ENCODE results near the gene TNRC18. TPM values are rescaled to one million over a fixed set of nuclear protein-coding genes. Genes with fewer than 3 reads are reported as not detected.

Gene TNRC18
- total and polyA plus RNA-seq, 9 of the 15 experiments (the other 6 are each of a cell fraction or from before 2014, with no cell fraction given) = 0.03 to 43.2 (median 18.0) TPM

DNA sequence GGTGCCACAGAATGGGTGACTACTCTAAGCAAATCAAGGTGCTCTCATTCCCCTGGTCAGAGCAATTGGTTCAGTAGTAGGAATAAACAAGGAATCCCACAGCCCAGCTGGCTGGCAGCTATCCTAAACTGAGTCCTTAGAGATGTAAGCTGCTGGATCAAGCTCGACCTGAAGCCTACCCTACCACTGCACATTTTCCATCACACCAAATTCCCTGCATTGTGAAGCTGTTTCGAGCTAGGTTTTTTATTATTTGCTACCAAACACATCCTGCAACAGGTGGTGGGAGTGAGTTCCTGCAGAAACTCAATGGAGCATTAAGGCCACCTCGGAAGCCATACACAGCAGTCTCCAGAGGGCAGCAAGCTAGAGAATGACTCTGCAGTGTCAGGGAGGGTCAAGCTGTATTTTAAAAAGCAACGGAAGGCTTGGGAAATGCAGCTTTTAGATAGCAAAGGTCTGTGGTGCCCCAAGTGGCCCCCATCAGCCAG, 33.7 kb upstream of the TNRC18 start (continued):
- TF ChIP-seq ZNF780A (CRISPR knock-in tag; IDR thresholded peaks at IDR 0.05) (no peak), TFAM (CRISPR knock-in tag; conservative IDR thresholded peaks at IDR 0.05) (no peak), MTA3 (IDR thresholded peaks at IDR 0.05; ENCODE audit: borderline replicate concordance) (no peak), E2F3 (CRISPR knock-in tag; IDR thresholded peaks at IDR 0.05) (no peak), HNRNPH1 (optimal IDR thresholded peaks at IDR 0.05; ENCODE audit: low read depth, low read length) (no peak), ZNF324 (CRISPR knock-in tag; IDR thresholded peaks at IDR 0.05) (no peak), ETS2 (tag; IDR thresholded peaks at IDR 0.05; ENCODE audit: borderline replicate concordance, poor library complexity, severe bottlenecking) (no peak), PTTG1 (tag; IDR thresholded peaks at IDR 0.05; ENCODE audit: low read depth) (no peak)
- TF ChIP-seq, protein P1, sequence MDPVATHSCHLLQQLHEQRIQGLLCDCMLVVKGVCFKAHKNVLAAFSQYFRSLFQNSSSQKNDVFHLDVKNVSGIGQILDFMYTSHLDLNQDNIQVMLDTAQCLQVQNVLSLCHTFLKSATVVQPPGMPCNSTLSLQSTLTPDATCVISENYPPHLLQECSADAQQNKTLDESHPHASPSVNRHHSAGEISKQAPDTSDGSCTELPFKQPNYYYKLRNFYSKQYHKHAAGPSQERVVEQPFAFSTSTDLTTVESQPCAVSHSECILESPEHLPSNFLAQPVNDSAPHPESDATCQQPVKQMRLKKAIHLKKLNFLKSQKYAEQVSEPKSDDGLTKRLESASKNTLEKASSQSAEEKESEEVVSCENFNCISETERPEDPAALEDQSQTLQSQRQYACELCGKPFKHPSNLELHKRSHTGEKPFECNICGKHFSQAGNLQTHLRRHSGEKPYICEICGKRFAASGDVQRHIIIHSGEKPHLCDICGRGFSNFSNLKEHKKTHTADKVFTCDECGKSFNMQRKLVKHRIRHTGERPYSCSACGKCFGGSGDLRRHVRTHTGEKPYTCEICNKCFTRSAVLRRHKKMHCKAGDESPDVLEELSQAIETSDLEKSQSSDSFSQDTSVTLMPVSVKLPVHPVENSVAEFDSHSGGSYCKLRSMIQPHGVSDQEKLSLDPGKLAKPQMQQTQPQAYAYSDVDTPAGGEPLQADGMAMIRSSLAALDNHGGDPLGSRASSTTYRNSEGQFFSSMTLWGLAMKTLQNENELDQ (CRISPR knock-in tag; IDR thresholded peaks at IDR 0.05; ENCODE audit: borderline replicate concordance) = no peak
- TF ChIP-seq, protein P2, sequence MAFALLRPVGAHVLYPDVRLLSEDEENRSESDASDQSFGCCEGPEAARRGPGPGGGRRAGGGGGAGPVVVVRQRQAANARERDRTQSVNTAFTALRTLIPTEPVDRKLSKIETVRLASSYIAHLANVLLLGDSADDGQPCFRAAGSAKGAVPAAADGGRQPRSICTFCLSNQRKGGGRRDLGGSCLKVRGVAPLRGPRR (CRISPR knock-in tag; IDR thresholded peaks at IDR 0.05) = no peak
- TF ChIP-seq, protein P3, sequence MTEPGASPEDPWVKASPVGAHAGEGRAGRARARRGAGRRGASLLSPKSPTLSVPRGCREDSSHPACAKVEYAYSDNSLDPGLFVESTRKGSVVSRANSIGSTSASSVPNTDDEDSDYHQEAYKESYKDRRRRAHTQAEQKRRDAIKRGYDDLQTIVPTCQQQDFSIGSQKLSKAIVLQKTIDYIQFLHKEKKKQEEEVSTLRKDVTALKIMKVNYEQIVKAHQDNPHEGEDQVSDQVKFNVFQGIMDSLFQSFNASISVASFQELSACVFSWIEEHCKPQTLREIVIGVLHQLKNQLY (CRISPR knock-in tag; conservative IDR thresholded peaks at IDR 0.05) = no peak
- TF ChIP-seq, protein P4, sequence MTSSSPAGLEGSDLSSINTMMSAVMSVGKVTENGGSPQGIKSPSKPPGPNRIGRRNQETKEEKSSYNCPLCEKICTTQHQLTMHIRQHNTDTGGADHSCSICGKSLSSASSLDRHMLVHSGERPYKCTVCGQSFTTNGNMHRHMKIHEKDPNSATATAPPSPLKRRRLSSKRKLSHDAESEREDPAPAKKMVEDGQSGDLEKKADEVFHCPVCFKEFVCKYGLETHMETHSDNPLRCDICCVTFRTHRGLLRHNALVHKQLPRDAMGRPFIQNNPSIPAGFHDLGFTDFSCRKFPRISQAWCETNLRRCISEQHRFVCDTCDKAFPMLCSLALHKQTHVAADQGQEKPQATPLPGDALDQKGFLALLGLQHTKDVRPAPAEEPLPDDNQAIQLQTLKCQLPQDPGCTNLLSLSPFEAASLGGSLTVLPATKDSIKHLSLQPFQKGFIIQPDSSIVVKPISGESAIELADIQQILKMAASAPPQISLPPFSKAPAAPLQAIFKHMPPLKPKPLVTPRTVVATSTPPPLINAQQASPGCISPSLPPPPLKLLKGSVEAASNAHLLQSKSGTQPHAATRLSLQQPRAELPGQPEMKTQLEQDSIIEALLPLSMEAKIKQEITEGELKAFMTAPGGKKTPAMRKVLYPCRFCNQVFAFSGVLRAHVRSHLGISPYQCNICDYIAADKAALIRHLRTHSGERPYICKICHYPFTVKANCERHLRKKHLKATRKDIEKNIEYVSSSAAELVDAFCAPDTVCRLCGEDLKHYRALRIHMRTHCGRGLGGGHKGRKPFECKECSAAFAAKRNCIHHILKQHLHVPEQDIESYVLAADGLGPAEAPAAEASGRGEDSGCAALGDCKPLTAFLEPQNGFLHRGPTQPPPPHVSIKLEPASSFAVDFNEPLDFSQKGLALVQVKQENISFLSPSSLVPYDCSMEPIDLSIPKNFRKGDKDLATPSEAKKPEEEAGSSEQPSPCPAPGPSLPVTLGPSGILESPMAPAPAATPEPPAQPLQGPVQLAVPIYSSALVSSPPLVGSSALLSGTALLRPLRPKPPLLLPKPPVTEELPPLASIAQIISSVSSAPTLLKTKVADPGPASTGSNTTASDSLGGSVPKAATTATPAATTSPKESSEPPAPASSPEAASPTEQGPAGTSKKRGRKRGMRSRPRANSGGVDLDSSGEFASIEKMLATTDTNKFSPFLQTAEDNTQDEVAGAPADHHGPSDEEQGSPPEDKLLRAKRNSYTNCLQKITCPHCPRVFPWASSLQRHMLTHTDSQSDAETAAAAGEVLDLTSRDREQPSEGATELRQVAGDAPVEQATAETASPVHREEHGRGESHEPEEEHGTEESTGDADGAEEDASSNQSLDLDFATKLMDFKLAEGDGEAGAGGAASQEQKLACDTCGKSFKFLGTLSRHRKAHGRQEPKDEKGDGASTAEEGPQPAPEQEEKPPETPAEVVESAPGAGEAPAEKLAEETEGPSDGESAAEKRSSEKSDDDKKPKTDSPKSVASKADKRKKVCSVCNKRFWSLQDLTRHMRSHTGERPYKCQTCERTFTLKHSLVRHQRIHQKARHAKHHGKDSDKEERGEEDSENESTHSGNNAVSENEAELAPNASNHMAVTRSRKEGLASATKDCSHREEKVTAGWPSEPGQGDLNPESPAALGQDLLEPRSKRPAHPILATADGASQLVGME (CRISPR knock-in tag; IDR thresholded peaks at IDR 0.05) = no peak
- TF ChIP-seq, protein P5, sequence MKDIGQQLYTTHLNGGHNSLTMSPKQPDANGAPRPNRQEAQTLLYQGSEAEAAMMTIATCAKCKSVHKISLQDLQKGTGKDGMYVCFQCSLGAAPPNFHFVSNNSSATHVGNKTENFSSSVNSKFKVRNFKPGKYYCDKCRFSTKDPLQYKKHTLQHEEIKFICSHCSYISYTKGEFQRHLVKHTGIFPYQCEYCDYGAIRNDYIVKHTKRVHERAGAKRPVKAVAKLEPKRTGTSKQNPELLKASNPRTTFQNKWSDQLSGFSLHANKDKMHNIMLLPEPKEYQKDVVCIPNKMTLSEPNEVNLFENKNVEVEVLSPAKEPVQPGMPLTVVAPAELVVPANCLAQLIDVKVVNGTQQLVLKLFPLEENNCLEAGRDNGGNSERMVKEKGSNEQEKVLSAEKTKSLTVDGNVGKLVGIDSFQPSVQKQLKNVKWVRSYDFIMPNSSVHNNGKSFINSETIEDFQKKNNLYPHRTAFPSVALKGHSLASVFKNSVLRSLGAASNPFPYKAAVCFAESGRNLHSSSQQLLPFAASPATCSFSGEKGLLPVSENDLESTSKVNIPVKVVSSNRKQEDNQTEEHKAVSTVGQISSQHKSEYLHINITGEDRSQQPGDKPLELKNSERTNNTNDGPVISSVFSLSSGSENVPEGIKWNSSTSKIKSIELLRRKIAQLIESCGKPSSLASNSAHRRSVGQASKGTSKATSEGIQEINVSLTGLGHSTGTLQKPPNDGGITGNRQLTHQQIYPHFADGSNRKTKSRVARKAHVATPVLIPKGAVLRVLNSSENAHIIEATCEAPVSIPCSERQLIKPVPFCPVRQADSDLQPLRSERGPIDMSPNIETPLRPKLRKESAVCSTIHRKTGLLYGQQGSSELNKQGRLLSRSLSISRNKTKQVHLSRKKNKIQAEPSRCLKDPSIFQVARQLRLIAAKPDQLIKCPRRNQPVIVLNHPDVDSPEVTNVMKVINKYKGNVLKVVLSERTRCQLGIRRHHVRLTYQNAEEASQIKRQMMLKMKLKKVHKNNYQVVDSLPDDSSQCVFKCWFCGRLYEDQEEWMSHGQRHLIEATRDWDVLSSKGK (CRISPR knock-in tag; IDR thresholded peaks at IDR 0.05) = no peak
